ENCODE data around the gene ANAPC1.
"Not testable (repeated sequence)": the region's sequence is repeated elsewhere in the genome, so short reads cannot be mapped to it uniquely, and the experiment has no call there.

ANAPC1 gene, protein sequence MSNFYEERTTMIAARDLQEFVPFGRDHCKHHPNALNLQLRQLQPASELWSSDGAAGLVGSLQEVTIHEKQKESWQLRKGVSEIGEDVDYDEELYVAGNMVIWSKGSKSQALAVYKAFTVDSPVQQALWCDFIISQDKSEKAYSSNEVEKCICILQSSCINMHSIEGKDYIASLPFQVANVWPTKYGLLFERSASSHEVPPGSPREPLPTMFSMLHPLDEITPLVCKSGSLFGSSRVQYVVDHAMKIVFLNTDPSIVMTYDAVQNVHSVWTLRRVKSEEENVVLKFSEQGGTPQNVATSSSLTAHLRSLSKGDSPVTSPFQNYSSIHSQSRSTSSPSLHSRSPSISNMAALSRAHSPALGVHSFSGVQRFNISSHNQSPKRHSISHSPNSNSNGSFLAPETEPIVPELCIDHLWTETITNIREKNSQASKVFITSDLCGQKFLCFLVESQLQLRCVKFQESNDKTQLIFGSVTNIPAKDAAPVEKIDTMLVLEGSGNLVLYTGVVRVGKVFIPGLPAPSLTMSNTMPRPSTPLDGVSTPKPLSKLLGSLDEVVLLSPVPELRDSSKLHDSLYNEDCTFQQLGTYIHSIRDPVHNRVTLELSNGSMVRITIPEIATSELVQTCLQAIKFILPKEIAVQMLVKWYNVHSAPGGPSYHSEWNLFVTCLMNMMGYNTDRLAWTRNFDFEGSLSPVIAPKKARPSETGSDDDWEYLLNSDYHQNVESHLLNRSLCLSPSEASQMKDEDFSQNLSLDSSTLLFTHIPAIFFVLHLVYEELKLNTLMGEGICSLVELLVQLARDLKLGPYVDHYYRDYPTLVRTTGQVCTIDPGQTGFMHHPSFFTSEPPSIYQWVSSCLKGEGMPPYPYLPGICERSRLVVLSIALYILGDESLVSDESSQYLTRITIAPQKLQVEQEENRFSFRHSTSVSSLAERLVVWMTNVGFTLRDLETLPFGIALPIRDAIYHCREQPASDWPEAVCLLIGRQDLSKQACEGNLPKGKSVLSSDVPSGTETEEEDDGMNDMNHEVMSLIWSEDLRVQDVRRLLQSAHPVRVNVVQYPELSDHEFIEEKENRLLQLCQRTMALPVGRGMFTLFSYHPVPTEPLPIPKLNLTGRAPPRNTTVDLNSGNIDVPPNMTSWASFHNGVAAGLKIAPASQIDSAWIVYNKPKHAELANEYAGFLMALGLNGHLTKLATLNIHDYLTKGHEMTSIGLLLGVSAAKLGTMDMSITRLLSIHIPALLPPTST (N-terminal part only)

DNA sequence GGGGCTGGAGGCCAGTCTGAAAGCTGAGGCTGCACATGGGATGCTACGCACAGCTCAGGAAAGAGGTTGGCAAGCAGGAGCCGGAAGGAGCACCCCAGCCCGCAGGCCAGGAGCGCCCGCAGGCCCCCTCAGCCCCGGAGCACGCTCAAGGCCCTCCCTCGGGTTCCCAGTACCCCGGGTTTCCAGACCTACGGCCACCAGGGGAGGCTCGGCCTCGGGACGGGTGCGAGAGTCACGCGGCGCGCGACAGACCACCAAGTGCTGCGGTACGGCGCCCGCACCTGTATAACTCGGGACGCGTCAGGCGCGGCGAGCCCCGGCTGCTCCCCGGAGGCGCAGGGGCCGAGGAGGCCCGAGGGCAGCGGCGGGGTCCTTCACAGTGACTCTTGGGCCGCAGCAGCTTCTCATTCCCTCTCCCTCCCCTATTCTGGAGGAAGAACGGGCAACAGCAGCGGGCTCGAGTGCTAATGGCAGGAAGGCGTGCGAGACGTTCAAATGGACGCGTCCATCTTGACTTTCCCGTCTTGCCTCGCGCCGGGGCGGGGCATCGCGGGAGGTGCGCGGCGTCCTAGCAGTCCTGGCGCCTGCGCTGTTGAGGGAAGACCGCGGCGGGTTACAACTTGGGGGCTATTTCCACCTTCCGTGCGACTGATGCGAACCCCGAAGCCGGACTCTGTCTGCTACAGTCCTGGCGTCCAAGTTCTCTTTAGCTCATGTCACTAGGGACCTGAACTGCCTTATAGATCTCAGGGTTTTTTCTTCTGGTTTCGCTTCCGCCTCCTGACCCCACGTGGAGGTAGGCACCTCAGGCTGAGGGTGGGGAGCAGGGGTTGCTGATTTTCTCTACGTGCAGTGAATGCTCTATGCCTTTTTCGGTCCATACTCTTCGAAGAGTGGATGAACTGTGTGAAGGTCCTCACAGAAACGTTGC is at the start of gene ANAPC1:
TSS of gene ANAPC1 (minus strand) at position 533 of the 931 bp plus-strand sequence. CDS start 3,368 bp downstream, outside the sequence.
- peak; percentile 74 for DNase-seq (ENCODE audit: low read depth)

GRCh38 chr2:111932841-111933291 is 48.9 kb upstream of the ANAPC1 start:
- no peak for DNase-seq (ENCODE audit: low read depth)

- no peak for DNase-seq (ENCODE audit: low read depth)
These were observed 46.9 kb upstream of the ANAPC1 start for GRCh38 chr2:111930875-111931274.

- no peak for DNase-seq (ENCODE audit: low read depth)
These were observed 46.4 kb upstream of the ANAPC1 start for GRCh38 chr2:111930409-111930808.

GRCh38 chr2:111927723-111928122 is 43.7 kb upstream of the ANAPC1 start:
- DNase-seq (ENCODE audit: low read depth): no peak

DNA sequence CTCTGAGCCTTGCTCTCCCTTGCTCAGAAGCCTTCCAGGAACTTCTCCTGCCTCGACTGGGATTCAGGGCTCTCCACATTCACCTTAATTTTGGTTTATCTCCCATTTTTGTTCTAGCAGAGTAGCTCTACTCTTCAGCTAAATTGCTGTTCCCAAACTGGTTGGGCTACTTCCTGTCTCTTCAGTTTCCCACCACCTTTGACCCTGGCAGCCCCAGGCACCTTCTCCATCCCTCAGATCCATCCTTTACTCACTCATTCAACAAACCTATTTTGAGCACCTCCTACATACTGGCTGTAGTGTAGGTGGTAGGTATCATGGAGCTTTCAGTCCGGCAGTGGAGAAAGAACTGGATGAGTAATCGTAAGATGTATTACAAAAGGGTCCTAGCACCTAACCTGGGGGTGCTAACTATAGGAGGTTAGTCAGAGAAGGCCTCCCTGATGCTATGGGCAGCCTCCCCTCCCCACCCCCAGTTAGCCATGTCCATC is 40.7 kb upstream of the ANAPC1 start:
- DNase-seq (ENCODE audit: low read depth): no peak

DNA sequence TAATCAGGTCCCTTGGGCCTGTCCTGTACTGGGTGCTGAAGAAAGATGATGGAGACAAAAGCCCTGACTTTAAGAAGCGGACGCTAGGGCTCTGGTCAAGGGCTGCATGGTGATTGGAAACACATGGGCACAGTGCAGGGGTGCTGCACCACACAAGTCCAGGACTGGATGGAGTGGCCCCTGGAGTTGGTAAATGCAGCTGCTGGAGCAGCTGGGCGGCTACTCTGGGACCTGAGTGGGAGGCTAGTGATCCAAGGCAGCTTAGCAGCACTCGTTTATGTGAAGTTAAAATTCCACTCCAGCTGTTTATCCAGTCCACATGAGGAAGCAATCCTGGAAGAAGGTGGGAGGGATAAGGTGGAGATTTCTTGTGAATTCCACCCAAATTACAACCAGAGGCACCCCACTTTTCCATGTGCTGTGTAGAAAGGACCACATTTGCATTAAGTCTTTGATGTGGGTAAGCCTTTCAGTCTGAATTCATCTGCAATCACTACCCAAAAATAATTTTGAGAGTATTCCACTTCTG is 39.3 kb upstream of the ANAPC1 start:
- no peak for DNase-seq (ENCODE audit: low read depth)

DNA sequence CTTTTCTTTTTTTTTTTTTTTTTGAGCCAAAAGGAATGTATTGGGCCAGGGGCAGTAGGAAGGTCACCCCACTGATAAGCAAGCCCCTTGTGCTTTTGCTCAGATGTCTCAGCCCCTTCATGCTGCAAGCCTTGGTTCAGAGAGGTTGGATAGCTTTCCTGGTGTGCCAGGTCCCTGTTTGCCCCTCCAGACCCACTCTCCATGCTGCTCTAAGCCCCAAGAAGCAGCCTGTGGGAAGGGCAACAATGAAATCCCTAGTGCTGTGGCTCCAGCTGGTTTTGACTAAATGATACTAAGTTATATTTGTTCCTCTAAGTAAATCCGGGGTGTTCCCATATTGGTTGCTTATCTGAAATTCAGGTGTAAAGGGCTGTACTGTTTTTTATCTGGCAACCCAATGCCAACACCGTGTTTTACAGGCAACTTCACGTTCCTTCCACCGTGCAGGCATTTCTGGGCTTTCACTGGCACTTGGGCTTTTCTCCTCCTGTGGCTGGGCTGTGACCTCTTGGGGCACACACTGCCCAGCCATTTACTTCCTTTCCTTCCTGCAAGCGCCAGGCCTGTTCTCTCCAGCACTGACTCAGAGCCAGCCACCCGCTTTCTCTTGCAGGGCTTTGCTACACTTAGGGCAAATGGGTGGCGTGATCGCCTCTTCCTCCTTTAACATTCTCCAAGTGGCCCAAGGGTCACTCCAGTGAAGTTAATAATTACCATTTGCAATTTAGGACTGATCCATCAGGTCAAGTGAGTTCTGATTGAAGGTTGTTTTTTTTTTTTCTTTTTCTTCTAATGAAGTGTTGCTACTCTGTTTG is 36.0 kb upstream of the ANAPC1 start:
- no peak for DNase-seq (ENCODE audit: low read depth)

GRCh38 chr2:111919365-111919764 is 35.4 kb upstream of the ANAPC1 start:
- DNase-seq (ENCODE audit: low read depth): no peak

DNA sequence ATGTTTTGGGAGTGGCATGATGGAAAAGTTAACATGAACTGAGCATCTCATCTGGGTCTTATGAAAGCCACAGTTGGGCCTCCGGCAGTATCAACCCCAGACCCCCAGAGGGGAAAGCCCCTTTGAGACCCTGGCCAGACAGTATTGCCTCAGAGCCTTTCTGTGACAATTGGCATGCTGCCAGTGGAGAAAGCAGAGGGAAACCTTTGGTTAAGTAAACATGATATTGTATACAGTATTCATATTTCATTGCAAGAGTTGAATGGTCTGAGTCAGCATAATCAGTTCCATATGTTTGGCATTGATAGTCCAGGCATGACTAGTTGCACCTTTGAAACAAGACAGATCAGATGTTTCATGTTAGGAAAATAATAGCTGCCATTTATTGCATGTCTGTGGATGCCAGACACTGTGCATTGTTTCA is 34.4 kb upstream of the ANAPC1 start:
- DNase-seq (ENCODE audit: low read depth): no peak

- DNase-seq (ENCODE audit: low read depth): no peak
These were observed 33.1 kb upstream of the ANAPC1 start for GRCh38 chr2:111917106-111917505.

DNA sequence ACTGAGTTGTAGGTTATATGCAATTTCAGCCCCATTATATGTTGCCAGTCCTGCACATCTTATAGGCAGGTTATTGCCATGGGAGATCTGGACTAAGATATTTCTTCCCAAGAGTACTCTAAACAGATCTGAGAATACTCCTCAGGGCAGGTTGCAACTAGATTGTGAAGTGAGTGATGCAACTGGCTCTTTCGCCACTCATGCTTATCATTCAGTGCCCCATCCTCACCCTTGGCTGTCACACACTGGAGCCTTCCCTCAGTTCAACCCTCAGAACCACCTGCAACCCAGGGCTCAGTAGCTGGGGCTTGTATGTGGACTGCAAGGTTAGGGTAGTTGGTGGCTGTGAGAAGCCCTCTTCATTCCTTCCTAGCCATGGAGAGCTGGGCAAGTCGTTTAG is 28.6 kb upstream of the ANAPC1 start:
- DNase-seq (ENCODE audit: low read depth): no peak

- DNase-seq (ENCODE audit: low read depth): not testable (repeated sequence)
These were observed 27.4 kb upstream of the ANAPC1 start for GRCh38 chr2:111911295-111911977.

DNA sequence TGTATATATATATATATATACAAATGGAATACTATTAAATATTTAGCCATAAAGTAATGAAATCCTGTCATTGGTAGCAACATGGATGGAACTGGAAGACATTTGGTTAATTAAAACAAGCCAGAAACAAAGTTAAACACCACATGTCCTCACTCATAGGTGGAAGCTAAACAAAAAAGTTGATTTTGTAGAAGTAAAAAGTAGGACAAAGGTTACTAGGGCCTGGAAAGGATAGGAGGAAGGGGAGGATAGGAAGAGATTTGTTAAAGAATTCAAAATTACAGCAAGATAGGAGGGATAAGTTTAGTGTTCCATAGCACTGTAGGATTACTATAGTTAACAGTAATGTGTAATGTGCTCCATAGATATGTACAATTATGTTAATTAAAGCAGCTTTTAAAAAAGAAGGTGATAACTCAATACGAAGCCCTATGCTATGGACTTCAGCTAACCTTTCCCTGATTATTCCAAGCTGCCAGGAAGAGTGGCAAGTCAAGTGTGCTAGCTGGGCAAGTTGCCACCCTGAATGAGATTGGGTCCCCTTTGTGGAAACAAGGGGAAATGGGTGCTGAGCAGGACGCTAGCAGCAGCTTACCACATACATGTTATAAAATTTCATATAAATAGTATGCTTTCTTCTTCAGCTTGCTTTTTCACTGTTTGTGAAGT is 26.8 kb upstream of the ANAPC1 start:
- DNase-seq (ENCODE audit: low read depth): no peak

DNA sequence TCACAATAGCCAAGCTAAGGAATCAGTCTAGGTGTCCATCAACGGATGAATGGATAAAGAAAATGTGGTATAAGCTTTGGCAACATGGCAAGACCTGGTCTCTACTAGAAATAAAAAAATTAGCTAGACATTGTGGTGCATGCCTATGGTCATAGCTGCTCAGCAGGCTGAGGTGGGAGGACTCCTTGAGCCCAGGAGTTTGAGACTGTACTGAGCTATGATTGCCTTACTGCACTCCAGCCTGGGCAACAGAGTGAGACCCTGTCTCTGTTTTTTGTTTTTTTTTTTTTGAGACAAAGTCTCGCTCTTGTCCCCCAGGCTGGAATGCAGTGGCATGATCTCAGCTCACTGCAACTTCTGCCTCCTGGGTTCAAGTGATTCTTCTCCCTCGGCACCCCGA is 26.0 kb upstream of the ANAPC1 start:
- not testable (repeated sequence) for DNase-seq (ENCODE audit: low read depth)

GRCh38 chr2:111909079-111909478 is 25.1 kb upstream of the ANAPC1 start:
- no peak for DNase-seq (ENCODE audit: low read depth)

GRCh38 chr2:111908578-111908977 is 24.6 kb upstream of the ANAPC1 start:
- DNase-seq (ENCODE audit: low read depth): no peak

DNA sequence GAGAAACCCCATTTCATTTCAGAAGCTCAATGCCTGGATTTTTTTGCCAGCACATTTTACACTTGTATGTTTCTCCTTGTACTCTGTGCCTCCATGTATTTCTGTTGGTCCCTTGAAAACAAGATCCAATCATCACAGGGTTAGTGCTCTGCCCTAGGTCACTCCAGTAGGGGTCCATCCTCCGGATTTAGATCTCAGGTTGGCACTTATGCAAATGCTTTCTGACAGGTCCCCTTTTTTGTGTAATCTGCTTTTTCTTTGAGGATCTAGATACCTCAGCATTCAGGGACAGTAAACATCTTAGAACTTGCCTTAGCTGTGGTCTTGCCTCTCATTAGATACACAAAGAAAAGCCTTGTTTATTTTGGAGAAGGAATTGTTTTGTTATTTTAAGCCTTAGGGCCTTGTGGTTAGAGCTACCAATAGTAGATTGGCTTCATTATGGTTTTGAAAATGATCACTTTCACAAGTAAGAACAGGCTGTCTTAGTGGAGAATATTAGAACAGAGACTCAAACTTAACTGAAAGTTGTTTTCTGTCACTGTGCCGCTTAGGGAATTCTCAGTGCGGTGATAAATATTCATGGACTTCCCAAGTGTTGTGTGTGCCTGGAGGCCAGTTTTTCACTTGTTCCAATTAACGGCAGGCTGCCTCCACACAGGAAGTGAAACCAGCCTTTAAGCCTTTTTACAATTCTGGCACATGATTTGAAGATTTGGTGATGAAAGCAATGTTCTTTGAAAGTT is 22.2 kb upstream of the ANAPC1 start:
- no peak for DNase-seq (ENCODE audit: low read depth)

Data from activated T-helper 1 cell treated with Interleukin-2 at 50 U/mL for 16 hours (primary cell).